A549 (cell line): ENCODE data around the gene TSHR. TPM values are rescaled to one million over a fixed set of nuclear protein-coding genes. Genes with fewer than 3 reads are reported as not detected.

Source experiments
- ATAC-seq, 2 experiments: fragments of 200-7000 bp in 1 of 2; fragments of >200 bp in 1 of 2; cut with Nextera tagmentation in 1 of 2; cut with Tn5 transposase in 1 of 2; 3 replicates each; pipeline versions ENCODE4 v1.8.0 to v1.9.1; 2018 to 2020; ENCODE audit warnings: mild to moderate bottlenecking in 1 of 2, moderate library complexity in 1 of 2
- CTCF ChIA-PET: fragments of 300-600 bp; sonication (Branson Sonifier 250); formaldehyde crosslinking; extraction: SDS; loops from one replicate; lab custom pipeline; 2021; ENCODE audit warnings: antibody characterized with exemption, inconsistent platforms; lab: Yijun Ruan, JAX
- POLR2A ChIA-PET: fragments of 350-600 bp; formaldehyde crosslinking; extraction: SDS; loops from one replicate; lab custom pipeline; 2021; ENCODE audit warnings: antibody characterized with exemption, inconsistent platforms; lab: Yijun Ruan, JAX
- DNase-seq, 2 experiments: peaks; one replicate each; pipeline versions ENCODE4 v3.0.0 to v3.0.0-alpha.2; 2011 to 2016; ENCODE audit warnings: low read depth in 1 of 2, low spot score in 1 of 2
- FAIRE-seq: peaks from 2 replicates; lab custom pipeline; 2011; peaks lifted over from hg19 to GRCh38; lab: Jason Lieb, UNC
- H3K27ac ChIP-seq, 2 experiments: fragments of >200 bp; sonication (Bioruptor Twin); formaldehyde crosslinking; 3 replicates each; pipeline ENCODE4 v1.5.1; 2016 to 2017
- H3K4me1 ChIP-seq: fragments of >200 bp; sonication (Bioruptor Twin); formaldehyde crosslinking; 3 replicates; pipeline ENCODE4 v1.6.1; 2016
- H3K4me2 ChIP-seq: fragments of >200 bp; sonication (Bioruptor Twin); formaldehyde crosslinking; 3 replicates; pipeline ENCODE4 v1.6.1; 2016
- H3K4me3 ChIP-seq: fragments of >200 bp; sonication (Bioruptor Twin); formaldehyde crosslinking; 3 replicates; pipeline ENCODE4 v1.5.1; 2016
- H3K9me3 ChIP-seq: fragments of >200 bp; sonication (Bioruptor Twin); formaldehyde crosslinking; 3 replicates; pipeline ENCODE4 v1.6.1; 2016
- BHLHE40 ChIP-seq: IDR thresholded peaks from 2 replicates; pipeline ENCODE4 v1.6.1; 2012; ENCODE audit warnings: low read depth, low read length, inconsistent platforms
- CBX8 ChIP-seq: fragments of 200-600 bp; sonication (generic); IDR thresholded peaks from 2 replicates; pipeline ENCODE4 v1.6.1; 2016
- CEBPB ChIP-seq, 2 experiments: fragments of >200 bp in 1 of 2; sonication (Bioruptor Twin) in 1 of 2; formaldehyde crosslinking in 1 of 2; IDR thresholded peaks; 2 replicates each; pipeline ENCODE4 v1.6.1; 2012 to 2016
- CHD4 ChIP-seq: fragments of 200-600 bp; sonication (generic); IDR thresholded peaks from 2 replicates; pipeline ENCODE4 v1.6.1; 2016; ENCODE audit warnings: antibody characterized with exemption, mild to moderate bottlenecking, borderline replicate concordance
- E2F6 ChIP-seq: IDR thresholded peaks from 2 replicates; pipeline ENCODE4 v1.6.1; 2012; ENCODE audit warnings: low read depth, borderline replicate concordance
- EHMT2 ChIP-seq: fragments of 200-600 bp; sonication (generic); IDR thresholded peaks from 2 replicates; pipeline ENCODE4 v1.6.1; 2016; ENCODE audit warnings: antibody characterized with exemption, low read depth, mild to moderate bottlenecking, moderate library complexity
- ELK1 ChIP-seq: fragments of 150-350 bp; IDR thresholded peaks from 2 replicates; pipeline ENCODE4 v1.6.1; 2014; ENCODE audit warnings: low read depth, mild to moderate bottlenecking, low read length
- FOSB ChIP-seq: fragments of 250-450 bp; sonication (Bioruptor Pico); IDR thresholded peaks from 2 replicates; pipeline ENCODE4 v1.5.0; 2020; ENCODE audit warnings: mild to moderate bottlenecking, moderate library complexity
- HEYL ChIP-seq: fragments of 250-450 bp; sonication (Bioruptor Pico); IDR thresholded peaks from 2 replicates; pipeline ENCODE4 v1.8.0; 2021; ENCODE audit warnings: mild to moderate bottlenecking, moderate library complexity
- HMGXB4 ChIP-seq: fragments of 250-450 bp; sonication (Bioruptor Pico); IDR thresholded peaks from 2 replicates; pipeline ENCODE4 v1.5.0; 2021; ENCODE audit warnings: mild to moderate bottlenecking, moderate library complexity, borderline replicate concordance
- JUNB ChIP-seq: fragments of >200 bp; sonication (Bioruptor Twin); formaldehyde crosslinking; IDR thresholded peaks from 2 replicates; pipeline ENCODE4 v1.6.1; 2016
- KDM1A ChIP-seq: fragments of 200-600 bp; sonication (generic); IDR thresholded peaks from 2 replicates; pipeline ENCODE4 v1.6.1; 2016; ENCODE audit warnings: low read depth, mild to moderate bottlenecking
- KDM5A ChIP-seq: fragments of 200-600 bp; sonication (generic); IDR thresholded peaks from 2 replicates; pipeline ENCODE4 v1.6.1; 2016; ENCODE audit warnings: antibody characterized with exemption, mild to moderate bottlenecking
- MAZ ChIP-seq: fragments of 150-350 bp; IDR thresholded peaks from 2 replicates; pipeline ENCODE4 v1.6.1; 2014; ENCODE audit warnings: antibody characterized with exemption, low read depth, low read length, borderline replicate concordance
- NFE2L2 ChIP-seq: fragments of 150-350 bp; conservative IDR thresholded peaks from 2 replicates; pipeline ENCODE4 v1.6.1; 2014; ENCODE audit warnings: low read length
- NPAS2 ChIP-seq: fragments of 250-450 bp; sonication (Bioruptor Pico); IDR thresholded peaks from 2 replicates; pipeline ENCODE4 v1.8.0; 2022; ENCODE audit warnings: mild to moderate bottlenecking, moderate library complexity, borderline replicate concordance
- NR3C1 ChIP-seq: fragments of >200 bp; sonication (Bioruptor Twin); formaldehyde crosslinking; IDR thresholded peaks from 3 replicates; pipeline ENCODE4 v1.6.1; 2017
- RARB ChIP-seq: fragments of 250-450 bp; sonication (Bioruptor Pico); IDR thresholded peaks from 2 replicates; pipeline ENCODE4 v1.8.0; 2021; ENCODE audit warnings: mild to moderate bottlenecking, moderate library complexity
- RNF2 ChIP-seq: fragments of 200-600 bp; sonication (generic); IDR thresholded peaks from 2 replicates; pipeline ENCODE4 v1.6.1; 2016; ENCODE audit warnings: low read depth, mild to moderate bottlenecking, antibody characterized with exemption, moderate library complexity, borderline replicate concordance
- ZC3H11A ChIP-seq: fragments of 450-650 bp; IDR thresholded peaks from 2 replicates; pipeline ENCODE4 v1.6.1; 2014; ENCODE audit warnings: antibody characterized with exemption, mild to moderate bottlenecking
- ZNF302 ChIP-seq: fragments of 250-450 bp; sonication (Bioruptor Pico); IDR thresholded peaks from 2 replicates; pipeline ENCODE4 v1.9.0; 2021; ENCODE audit warnings: inconsistent platforms, mild to moderate bottlenecking, moderate library complexity
- WGBS: methylation state at CpG from one replicate; pipeline ENCODE4 v1.1.6; 2017; ENCODE audit errors: missing lambda C conversion rate; 5-methylcytosine and 5-hydroxymethylcytosine counted together
- polyA minus RNA-seq: library from RNA; depleted of rRNA, polyadenylated mRNA; stranded (reverse); fragments of >200 nt; gene quantifications from 2 replicates; pipeline ENCODE4 v1.2.3, GENCODE V29; 2011; rRNA and poly(A)+ RNA removed
- polyA plus RNA-seq, 4 experiments: library from polyadenylated mRNA; depleted of rRNA in 3 of 4; stranded (reverse); fragments of >200 nt; fragmentation: RNase III in 1 of 4; extraction: RNeasy Plus Mini Kit Qiagen cat#74134 plus additional on column Dnase treatment in 1 of 4; gene quantifications; 2 replicates in 3 of 4; 3 replicates in 1 of 4; pipeline ENCODE4 v1.2.3, GENCODE V29; 2011 to 2017
- TF ChIP-seq, protein P1 (sequence below): fragments of >200 bp; sonication (Bioruptor Twin); formaldehyde crosslinking; IDR thresholded peaks from 2 replicates; pipeline ENCODE4 v1.6.1; 2016
- TF ChIP-seq, protein P2 (sequence below): fragments of 200-600 bp; sonication (generic); IDR thresholded peaks from 2 replicates; pipeline ENCODE4 v1.6.1; 2016; ENCODE audit warnings: antibody characterized with exemption, mild to moderate bottlenecking, moderate library complexity

The TSHR gene
- not detected in 2 replicates for polyA plus RNA-seq (2011; rRNA removed)
- polyA plus RNA-seq (2012; cell fraction: cytosol; rRNA removed), result not detected in 2 replicates
- not detected in 2 replicates for polyA plus RNA-seq (2012; cell fraction: nucleus; rRNA removed)
- not detected in 3 replicates for polyA plus RNA-seq (2017; fragmentation: RNase III; extraction: RNeasy Plus Mini Kit Qiagen cat#74134 plus additional on column Dnase treatment)
- not detected in 2 replicates for polyA minus RNA-seq

DNA sequence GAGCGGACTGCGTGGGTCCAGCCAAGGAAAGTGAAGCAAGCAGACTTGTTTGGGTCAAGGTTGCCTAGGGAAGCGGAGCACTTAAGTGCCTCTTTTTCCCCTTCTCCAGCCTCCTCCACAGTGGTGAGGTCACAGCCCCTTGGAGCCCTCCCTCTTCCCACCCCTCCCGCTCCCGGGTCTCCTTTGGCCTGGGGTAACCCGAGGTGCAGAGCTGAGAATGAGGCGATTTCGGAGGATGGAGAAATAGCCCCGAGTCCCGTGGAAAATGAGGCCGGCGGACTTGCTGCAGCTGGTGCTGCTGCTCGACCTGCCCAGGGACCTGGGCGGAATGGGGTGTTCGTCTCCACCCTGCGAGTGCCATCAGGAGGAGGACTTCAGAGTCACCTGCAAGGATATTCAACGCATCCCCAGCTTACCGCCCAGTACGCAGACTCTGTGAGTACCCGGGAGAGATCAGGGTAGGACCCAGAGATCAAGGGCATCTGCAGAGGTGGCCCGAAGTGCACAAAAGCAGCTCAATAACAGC, at the start of gene TSHR:
TSS of gene TSHR (plus strand) at position 206 of the 526 bp plus-strand sequence. CDS start at position 266, 60 bp downstream.
- FAIRE-seq, result no peak
- CTCF ChIA-PET, result interaction anchor here (0.6 to 4.3 kb wide), 16 partner anchors 9 to 509 kb away, joined by 3 to 57 read pairs (median 4); no protein-coding TSS in a partner anchor
- peak within 1 kb of the TSS; percentile 94 for H3K4me2 ChIP-seq
- no peaks in the 10 kb centered on the region for H3K9me3 ChIP-seq
- no peaks in the 10 kb centered on the region for H3K4me1 ChIP-seq
- no peak for TF ChIP-seq ELK1
- no peak for TF ChIP-seq ZC3H11A
- no peak for TF ChIP-seq E2F6
- no peak for TF ChIP-seq CHD4
- TF ChIP-seq HEYL (CRISPR knock-in tag), result no peak
- TF ChIP-seq, protein P1, sequence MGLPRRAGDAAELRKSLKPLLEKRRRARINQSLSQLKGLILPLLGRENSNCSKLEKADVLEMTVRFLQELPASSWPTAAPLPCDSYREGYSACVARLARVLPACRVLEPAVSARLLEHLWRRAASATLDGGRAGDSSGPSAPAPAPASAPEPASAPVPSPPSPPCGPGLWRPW, result no peak
- TF ChIP-seq, protein P2, sequence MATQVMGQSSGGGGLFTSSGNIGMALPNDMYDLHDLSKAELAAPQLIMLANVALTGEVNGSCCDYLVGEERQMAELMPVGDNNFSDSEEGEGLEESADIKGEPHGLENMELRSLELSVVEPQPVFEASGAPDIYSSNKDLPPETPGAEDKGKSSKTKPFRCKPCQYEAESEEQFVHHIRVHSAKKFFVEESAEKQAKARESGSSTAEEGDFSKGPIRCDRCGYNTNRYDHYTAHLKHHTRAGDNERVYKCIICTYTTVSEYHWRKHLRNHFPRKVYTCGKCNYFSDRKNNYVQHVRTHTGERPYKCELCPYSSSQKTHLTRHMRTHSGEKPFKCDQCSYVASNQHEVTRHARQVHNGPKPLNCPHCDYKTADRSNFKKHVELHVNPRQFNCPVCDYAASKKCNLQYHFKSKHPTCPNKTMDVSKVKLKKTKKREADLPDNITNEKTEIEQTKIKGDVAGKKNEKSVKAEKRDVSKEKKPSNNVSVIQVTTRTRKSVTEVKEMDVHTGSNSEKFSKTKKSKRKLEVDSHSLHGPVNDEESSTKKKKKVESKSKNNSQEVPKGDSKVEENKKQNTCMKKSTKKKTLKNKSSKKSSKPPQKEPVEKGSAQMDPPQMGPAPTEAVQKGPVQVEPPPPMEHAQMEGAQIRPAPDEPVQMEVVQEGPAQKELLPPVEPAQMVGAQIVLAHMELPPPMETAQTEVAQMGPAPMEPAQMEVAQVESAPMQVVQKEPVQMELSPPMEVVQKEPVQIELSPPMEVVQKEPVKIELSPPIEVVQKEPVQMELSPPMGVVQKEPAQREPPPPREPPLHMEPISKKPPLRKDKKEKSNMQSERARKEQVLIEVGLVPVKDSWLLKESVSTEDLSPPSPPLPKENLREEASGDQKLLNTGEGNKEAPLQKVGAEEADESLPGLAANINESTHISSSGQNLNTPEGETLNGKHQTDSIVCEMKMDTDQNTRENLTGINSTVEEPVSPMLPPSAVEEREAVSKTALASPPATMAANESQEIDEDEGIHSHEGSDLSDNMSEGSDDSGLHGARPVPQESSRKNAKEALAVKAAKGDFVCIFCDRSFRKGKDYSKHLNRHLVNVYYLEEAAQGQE, result no peak
- no peak for TF ChIP-seq NR3C1
- no peak for TF ChIP-seq KDM1A
- TF ChIP-seq NPAS2, result no peak
- no peak for TF ChIP-seq KDM5A
- no peak for TF ChIP-seq CBX8
- no peak for TF ChIP-seq CEBPB (IDR thresholded peaks at IDR 0.05)
- TF ChIP-seq BHLHE40, result no peak
- no peak for TF ChIP-seq MAZ
- TF ChIP-seq JUNB, result no peak
- TF ChIP-seq ZNF302 (CRISPR knock-in tag), result no peak
- TF ChIP-seq, all 56 proteins: peak for 0
- Histone ChIP-seq H3K27ac (peak within 1 kb of the TSS in 1 of 2 experiments; percentile 77; a peak in 4 of 6 replicates), H3K4me3 (peak within 1 kb of the TSS; percentile 52)
- peak in 1 of 2 experiments; percentile 7 for DNase-seq
- WGBS, result 53% methylated on average over 14 of the region's 21 CpGs
- peak; percentile 41 to 61; a peak in 5 of 6 replicates for ATAC-seq
- POLR2A ChIA-PET, result no interaction called here

GRCh38 chr14:80906336-80906735, 49.1 kb upstream of the TSHR start:
- no peaks in the 10 kb centered on the region for H3K4me1 ChIP-seq
- ChIA-PET CTCF (interaction anchor here (2.0 kb wide), 1 partner anchor 17 kb away, joined by 4 read pairs; no protein-coding TSS in a partner anchor), POLR2A (no interaction called here)
- 66% methylated on average over 1 of the region's 1 CpG for WGBS
- H3K27ac ChIP-seq, result no peak overlapping the region
- no peak for FAIRE-seq
- H3K9me3 ChIP-seq, result no peaks in the 10 kb centered on the region
- no peak for DNase-seq
- no peak overlapping the region for H3K4me3 ChIP-seq
- no peak overlapping the region for H3K4me2 ChIP-seq
- TF ChIP-seq ZC3H11A, result no peak
- no peak for TF ChIP-seq MAZ
- no peak for TF ChIP-seq FOSB
- no peak for TF ChIP-seq EHMT2
- no peak for TF ChIP-seq RNF2
- TF ChIP-seq RARB (CRISPR knock-in tag), result no peak
- no peak for TF ChIP-seq KDM5A
- no peak for TF ChIP-seq HMGXB4
- TF ChIP-seq, protein P2, result no peak
- no peak for TF ChIP-seq NFE2L2
- TF ChIP-seq HEYL (CRISPR knock-in tag), result no peak
- no peak for ATAC-seq
